C4-2B (cell line): ENCODE results near the gene MANEAL.

Experiments
- H3K27ac ChIP-seq: fragments of 450-650 bp; 2 replicates; pipeline ENCODE4 v1.5.1; 2017
- CTCF ChIP-seq: fragments of 450-650 bp; conservative IDR thresholded peaks from 2 replicates; pipeline ENCODE4 v1.5.1; 2017; ENCODE audit warnings: mild to moderate bottlenecking
- ZFX ChIP-seq: fragments of 450-650 bp; IDR thresholded peaks from 2 replicates; pipeline ENCODE4 v1.6.1; 2017

Gene MANEAL

DNA sequence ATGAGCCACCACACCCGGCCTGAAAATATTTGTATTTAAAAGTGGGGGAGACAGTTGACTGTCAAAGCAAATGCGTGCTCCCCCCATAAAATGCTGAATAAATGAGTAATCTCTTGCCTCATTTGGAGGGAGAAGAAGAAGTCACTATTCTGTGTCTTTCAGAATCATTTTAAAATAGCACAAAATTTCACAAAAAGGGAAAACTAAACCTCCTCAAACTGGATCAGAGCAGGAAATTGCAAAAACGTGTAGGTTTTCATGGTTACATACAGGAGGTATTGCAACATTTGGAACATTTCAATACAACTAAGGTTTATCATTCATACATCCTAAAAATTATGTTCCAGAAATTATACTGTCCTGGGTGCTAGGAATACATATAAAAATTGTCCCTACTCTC, 52.1 kb downstream of the MANEAL start:
- no peak for TF ChIP-seq CTCF
- TF ChIP-seq ZFX = no peak
- no peak overlapping the region for H3K27ac ChIP-seq

DNA sequence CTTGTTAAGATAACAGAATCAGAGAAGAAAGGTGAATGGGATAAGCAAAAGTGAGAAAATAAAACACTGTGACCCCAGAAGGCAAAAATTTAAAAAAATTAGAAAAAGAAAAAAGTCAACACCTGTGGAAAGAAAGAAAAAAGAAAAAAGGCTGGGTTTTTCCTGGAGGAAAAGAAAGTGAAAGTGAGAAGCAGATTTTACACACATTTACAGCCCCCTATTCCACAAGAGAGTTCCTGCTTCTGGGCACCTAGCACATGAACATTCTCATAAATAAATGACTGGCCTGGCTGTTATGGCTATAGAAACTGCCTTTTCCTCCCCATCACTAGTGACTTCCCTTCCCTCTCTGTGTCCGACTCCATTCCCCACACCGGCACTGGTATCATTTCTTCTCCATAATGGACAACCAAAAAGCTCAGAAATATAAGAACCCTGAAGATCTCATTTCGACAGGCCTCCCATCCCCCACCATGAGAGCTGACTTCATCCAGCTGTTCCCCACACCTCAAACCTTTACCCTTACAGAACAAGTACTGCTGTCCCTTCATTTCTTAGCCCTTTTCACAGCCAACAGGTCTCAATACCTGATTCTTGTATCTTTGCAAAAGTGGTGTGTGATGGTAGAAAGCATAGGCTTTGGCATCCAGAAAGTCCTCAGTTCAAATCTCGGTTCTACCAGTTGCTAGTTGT, 53.1 kb downstream of the MANEAL start:
- no peak overlapping the region for H3K27ac ChIP-seq
- no peak for TF ChIP-seq CTCF
- no peak for TF ChIP-seq ZFX

- TF ChIP-seq ZFX (no peak), CTCF (no peak)
- no peak overlapping the region for H3K27ac ChIP-seq
These were observed 55.8 kb downstream of the MANEAL start for GRCh38 chr1:37849480-37849879.

DNA sequence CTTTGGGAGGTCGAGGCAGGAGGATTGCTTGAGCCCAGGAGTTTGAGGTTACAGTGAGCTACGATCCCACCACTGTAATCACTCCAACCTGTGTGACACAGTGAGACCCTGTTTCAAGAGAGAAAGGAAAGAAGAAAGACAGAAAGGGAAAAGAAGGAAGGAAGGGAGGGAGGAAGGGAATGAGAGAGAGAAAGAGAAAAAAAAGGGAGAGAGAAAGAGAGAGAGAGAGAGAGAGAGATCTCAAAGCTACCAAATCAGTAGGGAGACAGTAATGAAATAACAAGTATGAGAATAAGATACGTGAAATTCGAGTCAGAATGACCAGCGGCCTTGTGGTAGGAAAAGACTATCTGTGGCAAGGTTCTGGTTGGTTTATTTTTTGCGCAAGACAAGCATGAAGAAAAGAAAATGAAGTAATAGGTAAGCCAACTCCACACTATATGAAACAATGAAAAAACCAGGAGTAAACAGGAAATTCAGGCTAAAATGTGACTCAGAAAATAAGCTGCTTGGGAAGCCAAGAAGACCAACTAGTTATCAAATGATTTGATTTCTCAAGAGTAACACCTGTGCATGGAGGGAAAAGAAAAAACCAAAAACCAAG, 56.8 kb downstream of the MANEAL start:
- no peak overlapping the region for H3K27ac ChIP-seq
- TF ChIP-seq CTCF = no peak
- no peak for TF ChIP-seq ZFX
